GM18951 (cell line): Measurements from ENCODE around the gene ATP5PD.
"Not testable (repeated sequence)": the region's sequence is repeated elsewhere in the genome, so short reads cannot be mapped to it uniquely, and the experiment has no call there.

Experiments
- POLR2A ChIP-seq: IDR thresholded peaks from 4 replicates; pipeline ENCODE4 v1.6.1; 2011; ENCODE audit warnings: mild to moderate bottlenecking; ENCODE audit not compliant: insufficient read length, insufficient read depth; ENCODE audit errors: extremely low read depth
- in situ Hi-C: fragments of 300-500 bp; cut with MboI; formaldehyde crosslinking; loops from one replicate; pipeline ENCODE4 v1.12.0; 2022; ENCODE audit warnings: low sequenced_read_pairs, mixed read lengths, inconsistent platforms; ENCODE audit not compliant: unreplicated experiment

ATP5PD gene

DNA sequence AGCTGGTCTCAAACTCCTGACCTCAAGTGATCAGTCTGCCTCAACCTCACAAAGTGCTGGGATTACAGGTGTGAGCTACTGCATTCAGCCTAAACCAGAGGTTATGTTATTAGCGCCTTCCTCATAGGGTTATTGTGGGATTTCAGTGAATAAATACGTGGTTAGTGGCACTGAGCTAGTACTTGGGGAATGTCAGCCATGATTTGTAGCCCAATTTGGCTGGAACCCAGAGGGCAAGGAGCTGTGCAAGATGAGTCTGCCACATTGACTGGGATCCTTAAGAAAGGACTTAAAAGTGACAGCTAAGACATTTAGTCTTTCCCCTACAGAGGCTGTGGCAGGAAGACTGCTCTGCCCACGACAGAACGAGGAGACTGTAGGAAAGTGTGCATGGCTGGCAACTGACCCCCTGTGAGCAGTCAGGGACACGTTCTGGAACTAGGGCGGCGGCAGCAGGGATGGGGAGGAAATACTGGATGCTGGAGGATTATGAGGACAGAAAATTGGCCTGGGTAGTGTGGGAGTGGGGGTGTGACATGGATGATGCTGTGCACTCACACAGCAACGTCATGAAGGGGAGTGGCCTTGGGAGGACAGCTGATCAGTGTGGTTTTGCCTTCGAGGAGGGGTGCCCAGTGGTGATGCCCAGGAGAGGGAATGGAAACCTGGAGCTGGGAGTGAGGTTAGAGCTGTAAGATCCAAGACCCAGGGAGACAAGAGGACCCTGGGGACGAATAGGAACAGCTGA lies 14.6 kb downstream of the ATP5PD start:
- in situ Hi-C loops: no loop called here
- no peak for TF ChIP-seq POLR2A

DNA sequence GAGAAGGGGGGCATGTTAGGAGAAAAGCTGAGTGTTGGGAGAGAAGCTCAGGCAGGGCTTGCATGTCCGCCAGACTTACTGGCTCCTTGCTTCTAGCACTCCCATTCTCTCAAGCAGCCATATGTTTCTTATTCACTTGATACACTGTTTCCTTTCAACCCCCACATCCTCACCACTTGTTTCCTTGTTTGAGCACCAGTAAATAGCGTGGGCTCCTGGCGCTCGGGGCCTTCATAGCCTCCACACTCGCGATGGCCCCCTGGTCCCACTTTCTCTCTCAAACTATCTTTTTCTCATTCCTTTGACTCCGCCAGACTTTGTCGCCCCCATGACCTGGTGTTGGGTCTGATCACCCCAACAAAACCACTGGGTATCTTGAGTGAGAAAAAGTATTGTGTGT lies 16.6 kb downstream of the ATP5PD start:
- in situ Hi-C loops: no loop called here
- no peak for TF ChIP-seq POLR2A

DNA sequence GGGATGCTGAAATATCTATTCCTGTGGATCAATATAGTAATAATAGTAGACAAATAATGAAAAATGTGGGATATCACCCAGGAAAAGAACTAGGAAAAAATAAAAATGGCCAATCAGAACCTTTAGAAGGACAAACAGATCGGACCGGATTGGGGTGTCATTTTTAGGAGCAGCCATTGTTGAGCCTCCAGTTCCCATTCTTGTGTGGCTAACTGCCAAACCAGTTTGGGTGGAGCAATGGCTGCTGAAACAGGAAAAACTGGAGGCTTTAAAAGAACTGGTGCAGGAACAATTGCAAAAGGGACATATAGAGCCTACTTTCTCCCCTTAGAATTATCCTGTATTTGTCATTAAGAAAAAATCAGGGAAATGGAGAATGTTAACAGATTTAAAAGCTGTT lies 20.1 kb downstream of the ATP5PD start:
- in situ Hi-C loops: not testable (repeated sequence)

DNA sequence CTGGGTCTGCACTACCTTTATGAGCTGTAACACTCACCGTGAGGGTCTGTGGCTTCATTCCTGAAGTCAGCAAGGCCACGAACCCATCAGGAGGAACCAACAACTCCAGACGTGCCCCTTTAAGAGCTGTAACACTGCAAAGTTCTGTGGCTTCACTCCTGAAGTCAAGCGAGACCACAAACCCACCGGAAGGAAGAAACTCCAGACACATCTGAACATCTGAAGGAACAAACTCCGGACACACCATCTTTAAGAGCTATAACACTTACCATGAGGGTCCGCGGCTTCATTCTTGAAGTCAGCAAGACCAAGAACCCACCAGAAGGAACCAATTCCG lies 21.4 kb downstream of the ATP5PD start:
- in situ Hi-C loops: not testable (repeated sequence)

DNA sequence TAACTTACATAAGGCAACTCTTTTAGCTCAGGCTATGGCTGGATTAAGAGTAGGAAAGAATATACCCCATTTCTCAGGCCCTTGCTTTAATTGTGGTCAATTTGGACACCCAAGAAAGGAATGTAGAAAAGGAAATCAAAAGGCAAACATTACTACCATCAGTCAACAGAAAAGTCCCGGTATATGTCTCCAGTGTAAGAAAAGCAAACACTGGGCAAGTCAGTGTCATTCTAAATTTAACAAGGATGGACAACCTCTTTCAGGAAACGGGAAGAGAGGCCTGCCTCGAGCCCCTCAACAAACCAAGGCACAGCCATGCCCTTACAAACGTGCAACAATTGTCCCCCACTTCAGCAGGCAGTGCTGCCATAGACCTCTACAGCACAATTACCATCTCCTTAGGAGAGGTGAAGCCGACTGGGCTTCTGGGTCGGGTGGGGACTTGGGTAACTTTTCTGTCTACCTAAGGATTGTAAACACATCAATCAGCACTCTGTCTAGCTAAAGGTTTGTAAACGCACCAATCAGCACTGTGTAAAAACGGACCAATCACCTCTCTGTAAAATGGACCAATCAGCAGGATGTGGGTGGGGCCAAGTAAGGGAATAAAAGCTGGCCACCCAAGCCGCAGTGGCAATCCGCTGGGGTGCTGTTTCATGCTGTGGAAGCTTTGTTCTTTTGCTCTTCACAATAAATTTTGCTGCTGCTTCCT lies 21.9 kb downstream of the ATP5PD start:
- TF ChIP-seq POLR2A: no peak
- in situ Hi-C loops: no loop called here

DNA sequence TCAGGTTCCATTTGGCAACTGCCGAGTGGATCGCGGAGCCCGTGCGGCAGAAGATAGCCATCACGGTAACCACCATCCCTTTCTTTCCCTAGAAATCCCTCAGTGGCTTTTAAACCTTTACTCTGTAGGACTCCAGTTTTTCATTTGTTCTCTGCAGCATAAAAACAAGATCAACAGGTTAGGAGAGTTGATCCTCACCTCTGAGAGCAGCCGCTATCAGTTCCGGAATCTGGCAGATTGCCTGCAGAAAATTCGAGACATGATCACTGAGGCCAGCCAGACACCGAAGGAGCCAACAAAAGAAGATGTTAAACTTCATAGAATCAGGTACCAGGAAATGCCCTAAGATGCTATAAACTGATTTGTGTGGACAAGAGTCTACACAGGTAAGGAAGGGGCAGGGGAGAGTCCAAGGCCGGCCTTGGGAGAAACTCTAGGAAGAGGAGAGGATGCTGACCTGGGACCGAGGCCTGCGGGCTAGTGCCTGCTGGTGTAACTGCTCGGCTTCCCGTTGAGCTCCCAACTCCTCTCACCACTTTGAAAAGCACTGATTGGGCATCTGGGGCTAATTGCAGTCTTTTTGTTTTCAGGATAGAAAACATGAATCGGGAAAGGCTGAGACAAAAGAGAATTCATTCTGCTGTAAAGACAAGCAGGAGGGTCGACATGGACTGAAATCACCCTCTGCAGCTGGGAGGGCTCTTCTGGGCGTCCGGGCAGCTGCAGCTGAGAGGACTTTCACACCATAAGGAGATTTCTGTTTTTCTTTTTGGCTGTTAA lies 26.2 kb downstream of the ATP5PD start:
- in situ Hi-C loops: no loop called here
- no peak for TF ChIP-seq POLR2A

DNA sequence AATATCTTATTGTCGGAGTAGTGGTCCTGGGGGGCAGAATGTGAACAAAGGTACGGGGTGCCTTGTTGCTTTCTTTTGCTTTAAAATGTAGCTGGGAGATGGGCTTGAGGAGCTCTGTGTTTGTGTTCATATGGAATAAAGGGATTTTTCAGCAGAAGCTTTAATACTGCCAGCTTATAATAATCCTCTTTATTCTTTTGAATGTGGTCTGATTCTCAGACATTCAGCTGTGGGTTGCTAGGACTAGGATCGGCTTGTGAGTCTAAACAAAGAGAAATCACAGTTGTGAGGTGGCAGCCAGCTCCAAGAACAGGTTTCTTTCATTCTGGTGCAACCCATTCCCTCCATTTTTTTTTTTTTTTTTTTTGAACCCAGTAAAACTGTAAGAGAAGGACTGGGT lies 27.1 kb downstream of the ATP5PD start:
- in situ Hi-C loops: no loop called here
- TF ChIP-seq POLR2A: no peak

DNA sequence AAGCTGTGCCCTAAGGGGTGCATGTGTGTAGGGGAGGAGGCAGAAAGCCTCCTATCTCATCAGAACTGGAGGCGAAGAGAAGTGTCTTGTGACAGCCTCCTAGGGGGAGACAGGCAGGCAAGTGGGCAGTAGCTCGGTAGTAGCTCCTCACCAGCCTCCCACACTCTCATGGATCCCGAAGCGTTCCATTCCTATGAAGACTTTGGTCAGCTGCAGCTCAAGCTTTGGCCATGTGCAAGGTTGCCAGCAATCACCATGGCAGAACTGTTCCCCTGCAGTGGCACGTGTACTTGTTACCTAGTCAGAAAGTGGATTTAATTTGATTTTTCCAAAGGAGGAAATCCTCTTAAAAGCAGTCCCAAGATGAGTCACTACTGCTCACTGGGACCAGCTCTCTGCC lies 27.6 kb downstream of the ATP5PD start:
- TF ChIP-seq POLR2A: no peak
- in situ Hi-C loops: no loop called here

DNA sequence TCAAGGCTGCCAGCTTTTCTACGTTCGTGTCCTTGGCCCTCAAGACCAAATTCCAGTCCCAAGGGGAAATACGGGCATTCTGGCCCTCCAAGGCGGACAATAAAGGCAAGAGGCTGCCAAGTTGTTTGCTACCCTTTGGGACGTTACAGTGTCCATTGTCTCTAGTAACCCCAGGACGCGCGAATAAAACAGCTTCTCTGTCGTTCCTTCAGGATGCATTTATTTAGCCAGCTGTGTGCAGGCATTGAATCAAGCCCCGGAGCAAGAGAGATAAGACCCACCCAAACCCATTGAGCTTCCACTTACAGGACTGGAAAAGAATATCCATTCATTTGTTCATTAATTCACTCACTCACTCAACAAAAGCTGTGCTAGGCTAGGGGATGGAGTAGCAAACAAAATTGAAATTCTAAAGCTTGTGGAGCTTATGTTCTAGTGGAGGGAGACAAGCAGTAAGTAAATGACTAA lies 33.6 kb downstream of the ATP5PD start:
- no peak for TF ChIP-seq POLR2A
- in situ Hi-C loops: no loop called here

DNA sequence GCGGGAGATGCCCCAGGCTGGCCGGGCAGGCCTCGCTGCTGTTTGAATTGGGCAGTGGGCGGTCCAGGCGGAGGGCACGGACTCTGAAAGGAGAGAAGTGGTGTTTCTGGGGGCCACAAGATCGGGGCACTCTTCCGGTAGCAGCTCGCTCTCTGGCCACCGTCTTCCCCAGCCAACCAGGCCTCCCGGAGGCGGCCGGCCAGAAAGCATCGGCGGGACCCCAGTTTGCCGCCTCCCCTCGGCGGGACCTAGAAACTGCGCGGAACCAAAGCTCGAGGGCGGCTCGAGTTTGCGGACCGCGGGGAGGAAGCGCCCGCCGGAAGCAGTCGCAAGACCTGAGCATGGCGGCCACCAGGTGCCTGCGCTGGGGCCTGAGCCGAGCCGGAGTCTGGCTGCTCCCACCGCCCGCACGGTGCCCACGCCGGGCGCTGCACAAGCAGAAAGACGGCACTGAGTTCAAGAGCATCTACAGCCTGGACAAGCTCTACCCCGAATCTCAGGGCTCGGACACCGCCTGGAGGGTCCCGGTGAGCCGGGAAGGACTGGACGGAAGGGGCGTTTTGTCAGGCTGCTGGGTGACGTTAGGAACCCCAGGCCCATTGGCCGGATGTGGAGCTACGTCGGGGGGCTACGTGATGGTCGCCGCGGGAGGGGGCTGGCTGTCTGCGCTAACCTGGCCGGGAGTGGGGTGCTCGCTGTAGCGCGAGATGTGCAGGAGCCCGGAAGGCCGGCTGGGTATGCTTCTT lies 34.2 kb downstream of the ATP5PD start, which contains the start of gene MRPL58:
Gene MRPL58, plus strand, starts transcription at position 325 of the 746 bp plus-strand sequence. Its CDS starts 17 bp downstream, at position 342.
- peak; percentile 87 for TF ChIP-seq POLR2A
- in situ Hi-C loops: no loop called here

DNA sequence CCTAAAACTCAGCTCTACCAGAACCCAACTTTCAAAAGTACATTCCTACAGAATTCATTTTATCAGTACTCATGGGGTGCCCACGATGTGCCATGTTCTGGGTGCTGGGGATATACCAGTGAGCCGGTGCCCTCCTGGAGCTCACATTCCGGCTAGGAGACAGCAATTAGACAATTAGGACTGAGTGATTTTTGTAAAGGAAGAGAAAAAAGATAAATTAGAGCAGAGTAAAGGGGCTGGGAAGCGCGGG lies 34.7 kb downstream of the ATP5PD start:
- in situ Hi-C loops: no loop called here
- no peak for TF ChIP-seq POLR2A

DNA sequence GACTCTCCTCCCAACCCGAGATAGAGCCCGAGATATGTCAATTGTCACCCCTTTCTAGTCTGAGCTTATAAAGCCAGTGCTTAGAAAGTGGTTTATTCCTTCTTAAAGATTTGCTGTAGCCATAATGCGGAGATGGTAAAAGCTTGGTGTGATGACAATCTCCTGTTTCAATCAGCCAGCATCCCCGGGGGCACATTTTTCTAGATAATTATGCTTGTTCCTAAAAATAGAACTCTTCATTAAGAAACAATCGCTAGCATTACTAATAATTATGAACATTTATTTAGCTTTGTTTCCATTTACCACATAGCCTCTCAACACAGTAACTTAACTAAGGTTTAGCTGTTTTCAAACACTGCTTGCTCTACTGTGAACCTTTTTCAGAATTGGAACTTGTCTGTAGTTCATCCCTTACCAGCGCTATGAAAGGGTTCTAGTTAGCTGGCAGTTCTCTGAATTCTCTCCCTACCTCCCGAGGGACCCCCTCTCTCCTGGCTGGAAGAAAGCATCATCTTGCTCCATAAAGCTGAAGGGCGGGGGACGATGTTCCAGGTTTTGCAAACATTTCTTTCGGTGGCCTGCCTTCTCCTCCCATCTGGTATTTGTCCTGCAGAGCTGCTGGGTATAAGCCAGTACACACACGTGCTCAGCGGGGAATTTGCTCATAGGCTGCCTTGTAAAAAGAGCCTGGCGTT lies 35.2 kb downstream of the ATP5PD start:
- TF ChIP-seq POLR2A: no peak
- in situ Hi-C loops: no loop called here
